Skin epidermis (tissue), 12 donors: ENCODE measurements around the gene RETN.

ENCODE experiments used
- H3K27ac ChIP-seq, 21 experiments: fragments of 200-600 bp; sonication (generic) in 11 of 21; one replicate each; pipeline ENCODE4 v1.5.0; 2020; ENCODE audit warnings: mild to moderate bottlenecking in 3 of 21, inconsistent platforms in 2 of 21, moderate library complexity in 2 of 21
- H3K4me3 ChIP-seq, 7 experiments: fragments of 200-600 bp; sonication (generic) in 2 of 7; one replicate each; pipeline ENCODE4 v1.5.0; 2020; ENCODE audit warnings: inconsistent platforms in 2 of 7, mild to moderate bottlenecking in 2 of 7, moderate library complexity in 1 of 7

Gene RETN

GRCh38 chr19:7652061-7652641 lies 16.7 kb upstream of the RETN start:
- Histone ChIP-seq H3K4me3 (peak overlapping the region in 2 of 7 experiments; percentile 4 to 6), H3K27ac (peak overlapping the region in 1 of 21 experiments; percentile 51)

- Histone ChIP-seq H3K4me3 (no peak overlapping the region), H3K27ac (no peak overlapping the region)
Measured at GRCh38 chr19:7654401-7654800, 14.4 kb upstream of the RETN start.

- Histone ChIP-seq H3K27ac (no peak overlapping the region), H3K4me3 (no peak overlapping the region)
Measured at GRCh38 chr19:7655581-7655980, 13.3 kb upstream of the RETN start.

- Histone ChIP-seq H3K4me3 (no peak overlapping the region), H3K27ac (peak overlapping the region in 4 of 21 experiments; percentile 46 to 66 (median 56))
Measured at GRCh38 chr19:7657131-7657751, 11.6 kb upstream of the RETN start.

GRCh38 chr19:7658219-7658686 lies 10.6 kb upstream of the RETN start:
- Histone ChIP-seq H3K27ac (peak overlapping the region in 3 of 21 experiments; percentile 44 to 60 (median 59)), H3K4me3 (no peak overlapping the region)

GRCh38 chr19:7661744-7662538 lies 6.9 kb upstream of the RETN start:
- Histone ChIP-seq H3K4me3 (no peak overlapping the region), H3K27ac (no peak overlapping the region)

- Histone ChIP-seq H3K27ac (no peak overlapping the region), H3K4me3 (no peak overlapping the region)
Measured at GRCh38 chr19:7662657-7663056, 6.2 kb upstream of the RETN start.

GRCh38 chr19:7663706-7664105 lies 5.1 kb upstream of the RETN start:
- H3K27ac ChIP-seq: no peak overlapping the region
- no peak overlapping the region for H3K4me3 ChIP-seq

GRCh38 chr19:7665076-7665475 lies 3.8 kb upstream of the RETN start:
- Histone ChIP-seq H3K27ac (no peak overlapping the region), H3K4me3 (no peak overlapping the region)

- Histone ChIP-seq H3K27ac (no peak overlapping the region), H3K4me3 (no peak overlapping the region)
Measured at GRCh38 chr19:7669641-7670040, 792 bp downstream of the RETN start.

GRCh38 chr19:7670150-7670783 lies 1.4 kb downstream of the RETN start:
- Histone ChIP-seq H3K27ac (no peak overlapping the region), H3K4me3 (peak overlapping the region in 1 of 7 experiments; percentile 22)

- Histone ChIP-seq H3K4me3 (no peak overlapping the region), H3K27ac (no peak overlapping the region)
Measured at GRCh38 chr19:7670790-7671189, 1.9 kb downstream of the RETN start.

- no peak overlapping the region for H3K27ac ChIP-seq
- no peak overlapping the region for H3K4me3 ChIP-seq
Measured at GRCh38 chr19:7672522-7672921, 3.7 kb downstream of the RETN start.

- Histone ChIP-seq H3K4me3 (no peak overlapping the region), H3K27ac (peak overlapping the region in 1 of 21 experiments; percentile 21)
Measured at GRCh38 chr19:7674010-7675005, 5.5 kb downstream of the RETN start.

GRCh38 chr19:7676376-7676775 lies 7.5 kb downstream of the RETN start:
- no peak overlapping the region for H3K4me3 ChIP-seq
- H3K27ac ChIP-seq: peak overlapping the region in 1 of 21 experiments; percentile 26

GRCh38 chr19:7676854-7677253 lies 8.0 kb downstream of the RETN start, which contains the start of gene MCEMP1:
Gene MCEMP1, plus strand, starts transcription at chr19:7677090. Its CDS starts 31 bp downstream, at chr19:7677121.
- peak within 1 kb of the TSS in 3 of 21 experiments; percentile 0 to 48 (median 26) for H3K27ac ChIP-seq
- no peak within 1 kb of the TSS for H3K4me3 ChIP-seq

GRCh38 chr19:7677669-7678311 lies 8.9 kb downstream of the RETN start:
- peak overlapping the region in 1 of 21 experiments; percentile 48 for H3K27ac ChIP-seq
- no peak overlapping the region for H3K4me3 ChIP-seq

GRCh38 chr19:7678971-7679751 lies 10.3 kb downstream of the RETN start:
- H3K4me3 ChIP-seq: no peak overlapping the region
- peak overlapping the region in 1 of 21 experiments; percentile 15 for H3K27ac ChIP-seq
